OCI-M2 (cell line): ENCODE measurements around the gene HSPA4.
"Not testable (repeated sequence)": the region's sequence is repeated elsewhere in the genome, so short reads cannot be mapped to it uniquely, and the experiment has no call there.

Experiments used
- DNase-seq: peaks from one replicate; lab custom pipeline; 2025; ENCODE audit not compliant: unreplicated experiment; lab: John Stamatoyannopoulos, UW

The HSPA4 gene

GRCh38 chr5:133051542-133052316 is at the start of gene HSPA4:
Gene HSPA4 (plus strand): TSS chr5:133052013. CDS start chr5:133052251, 238 bp downstream.
- peak; percentile 88 for DNase-seq

GRCh38 chr5:133006653-133007052 is 45.2 kb upstream of the HSPA4 start:
- DNase-seq: no peak

GRCh38 chr5:133008455-133008854 is 43.4 kb upstream of the HSPA4 start:
- not testable (repeated sequence) for DNase-seq

- DNase-seq: no peak
Observed at GRCh38 chr5:133015466-133015865, 36.3 kb upstream of the HSPA4 start.

GRCh38 chr5:133017964-133018363 is 33.8 kb upstream of the HSPA4 start:
- no peak for DNase-seq

GRCh38 chr5:133019471-133019870 is 32.3 kb upstream of the HSPA4 start:
- DNase-seq: not testable (repeated sequence)

- peak; percentile 62 for DNase-seq
Observed at GRCh38 chr5:133025804-133026663, 25.8 kb upstream of the HSPA4 start, which contains the start of gene ZCCHC10. Gene ZCCHC10 (minus strand): TSS chr5:133026549. CDS start chr5:133026537, 12 bp downstream.

GRCh38 chr5:133026664-133027153 is 25.1 kb upstream of the HSPA4 start:
- no peak for DNase-seq

- DNase-seq: no peak
Observed at GRCh38 chr5:133029416-133029815, 22.4 kb upstream of the HSPA4 start.

- no peak for DNase-seq
Observed at GRCh38 chr5:133030343-133031005, 21.3 kb upstream of the HSPA4 start.

- no peak for DNase-seq
Observed at GRCh38 chr5:133032852-133033742, 18.7 kb upstream of the HSPA4 start.

- DNase-seq: no peak
Observed at GRCh38 chr5:133034064-133034463, 17.7 kb upstream of the HSPA4 start.

GRCh38 chr5:133035224-133035623 is 16.6 kb upstream of the HSPA4 start:
- no peak for DNase-seq

- not testable (repeated sequence) for DNase-seq
Observed at GRCh38 chr5:133036677-133037076, 15.1 kb upstream of the HSPA4 start.

GRCh38 chr5:133041157-133041784 is 10.5 kb upstream of the HSPA4 start:
- no peak for DNase-seq

- DNase-seq: no peak
Observed at GRCh38 chr5:133041910-133042309, 9.9 kb upstream of the HSPA4 start.

GRCh38 chr5:133046560-133046959 is 5.3 kb upstream of the HSPA4 start:
- not testable (repeated sequence) for DNase-seq

- no peak for DNase-seq
Observed at GRCh38 chr5:133047404-133047803, 4.4 kb upstream of the HSPA4 start.

- DNase-seq: no peak
Observed at GRCh38 chr5:133048993-133049725, 2.7 kb upstream of the HSPA4 start.
